IMR-90 (cell line): ENCODE data around the gene IFNG-AS1. TPM values are rescaled to one million over a fixed set of nuclear protein-coding genes. Genes with fewer than 3 reads are reported as not detected.

Experiments used
- ATAC-seq: fragments of 200-7000 bp; cut with Tn5 transposase; 2 replicates; pipeline ENCODE4 v1.9.1; 2020; ENCODE audit warnings: low read depth, mild to moderate bottlenecking, moderate library complexity
- BruUV-seq: library from RNA; stranded (reverse); fragments of 400-500 nt; replicated peaks from 2 replicates; lab custom pipeline; 2021; lab: Mats Ljungman, UMichigan
- CTCF ChIA-PET: fragments of 300-600 bp; formaldehyde crosslinking; extraction: SDS; loops from one replicate; lab custom pipeline; 2021; ENCODE audit warnings: antibody characterized with exemption; lab: Yijun Ruan, JAX
- POLR2A ChIA-PET: fragments of 300-600 bp; sonication (Branson Sonifier 250); formaldehyde crosslinking; loops from one replicate; lab custom pipeline; 2022; ENCODE audit warnings: antibody characterized with exemption; ENCODE audit not compliant: unreplicated experiment; lab: Charles Lee
- DNase-seq: peaks from one replicate; pipeline ENCODE4 v3.0.0; 2013
- H2AFZ ChIP-seq: replicated peaks from 2 replicates; pipeline ENCODE3; 2013; ENCODE audit warnings: low read length, mild to moderate bottlenecking; ENCODE audit not compliant: poor library complexity
- H2AK5ac ChIP-seq: 2 replicates; pipeline ENCODE4 v1.6.1; 2013; ENCODE audit warnings: low read depth, low read length, inconsistent platforms
- H2AK9ac ChIP-seq: replicated peaks from 2 replicates; pipeline ENCODE3; 2013; ENCODE audit warnings: mild to moderate bottlenecking, low read depth, low read length, moderate library complexity; ENCODE audit not compliant: poor library complexity
- H2BK120ac ChIP-seq: 2 replicates; pipeline ENCODE4 v1.6.1; 2013; ENCODE audit warnings: low read depth, low read length, inconsistent platforms
- H2BK15ac ChIP-seq: 3 replicates; pipeline ENCODE4 v1.6.1; 2013; ENCODE audit warnings: low read depth, low read length, inconsistent platforms
- H2BK20ac ChIP-seq: 2 replicates; pipeline ENCODE4 v1.6.1; 2013; ENCODE audit warnings: low read depth, mild to moderate bottlenecking, inconsistent platforms, low read length, moderate library complexity
- H2BK5ac ChIP-seq: 2 replicates; pipeline ENCODE4 v1.6.1; 2013; ENCODE audit warnings: mild to moderate bottlenecking, low read depth, low read length, inconsistent platforms; ENCODE audit not compliant: poor library complexity, severe bottlenecking
- H3K14ac ChIP-seq: replicated peaks from 2 replicates; pipeline ENCODE4 v1.6.1; 2013; ENCODE audit warnings: low read depth, low read length, inconsistent platforms
- H3K18ac ChIP-seq: 2 replicates; pipeline ENCODE4 v1.6.1; 2013; ENCODE audit warnings: low read depth, low read length, control low read depth
- H3K23ac ChIP-seq: 2 replicates; pipeline ENCODE4 v1.6.1; 2013; ENCODE audit warnings: low read depth, low read length, inconsistent platforms
- H3K27ac ChIP-seq: 2 replicates; pipeline ENCODE4 v1.5.1; 2013; ENCODE audit warnings: mild to moderate bottlenecking, control low read depth, low read length; ENCODE audit not compliant: insufficient read depth
- H3K27me3 ChIP-seq: 2 replicates; pipeline ENCODE4 v1.6.1; 2013; ENCODE audit warnings: low read length; ENCODE audit not compliant: control insufficient read depth, insufficient read depth
- H3K36me3 ChIP-seq: 2 replicates; pipeline ENCODE4 v1.6.1; 2013; ENCODE audit warnings: low read length, mixed read lengths; ENCODE audit not compliant: control insufficient read depth, insufficient read depth
- H3K4ac ChIP-seq: 2 replicates; pipeline ENCODE4 v1.6.1; 2013; ENCODE audit warnings: low read depth, low read length, inconsistent platforms
- H3K4me1 ChIP-seq: 2 replicates; pipeline ENCODE4 v1.6.1; 2013; ENCODE audit warnings: low read length, mixed read lengths; ENCODE audit not compliant: control insufficient read depth, insufficient read depth
- H3K4me2 ChIP-seq: 2 replicates; pipeline ENCODE4 v1.6.1; 2013; ENCODE audit warnings: low read depth, mild to moderate bottlenecking, control low read depth, low read length, moderate library complexity
- H3K4me3 ChIP-seq: 2 replicates; pipeline ENCODE4 v1.5.1; 2013; ENCODE audit warnings: low read depth, mild to moderate bottlenecking, control low read depth, low read length, moderate library complexity; ENCODE audit not compliant: insufficient read depth
- H3K56ac ChIP-seq: 2 replicates; pipeline ENCODE4 v1.6.1; 2013; ENCODE audit warnings: low read length, inconsistent platforms; ENCODE audit not compliant: insufficient read depth; ENCODE audit errors: extremely low read depth
- H3K79me1 ChIP-seq, 2 experiments: 2 replicates each; pipeline ENCODE4 v1.6.1; 2013; ENCODE audit warnings: low read length in 2 of 2, inconsistent platforms in 1 of 2, low read depth in 1 of 2
- H3K9ac ChIP-seq: 2 replicates; pipeline ENCODE4 v1.6.1; 2013; ENCODE audit warnings: low read depth, low read length, control low read depth
- H3K9me1 ChIP-seq: 2 replicates; pipeline ENCODE4 v1.6.1; 2013; ENCODE audit warnings: low read length, inconsistent platforms; ENCODE audit not compliant: insufficient read depth
- H3K9me3 ChIP-seq: 2 replicates; pipeline ENCODE4 v1.6.1; 2013; ENCODE audit warnings: low read length; ENCODE audit not compliant: control insufficient read depth, insufficient read depth
- H4K20me1 ChIP-seq: 2 replicates; pipeline ENCODE4 v1.6.1; 2013; ENCODE audit warnings: low read length, inconsistent platforms; ENCODE audit not compliant: insufficient read depth
- H4K5ac ChIP-seq: 2 replicates; pipeline ENCODE4 v1.6.1; 2013; ENCODE audit warnings: mild to moderate bottlenecking, low read depth, low read length, control low read depth
- H4K8ac ChIP-seq, 2 experiments: 2 replicates each; pipeline ENCODE4 v1.6.1; 2013; ENCODE audit warnings: low read depth in 2 of 2, low read length in 2 of 2, control low read depth in 1 of 2, inconsistent platforms in 1 of 2
- H4K91ac ChIP-seq: 2 replicates; pipeline ENCODE4 v1.6.1; 2013; ENCODE audit warnings: low read depth, low read length, inconsistent platforms; ENCODE audit not compliant: insufficient read depth
- MAFK ChIP-seq: IDR thresholded peaks from 2 replicates; pipeline ENCODE4 v1.6.1; 2012; ENCODE audit warnings: low read depth, low read length, improper control_type of control experiment
- USF2 ChIP-seq: fragments of 150-350 bp; IDR thresholded peaks from 2 replicates; pipeline ENCODE4 v1.6.1; 2017; ENCODE audit warnings: mild to moderate bottlenecking, antibody characterized with exemption, low read length, low read depth
- WGBS, 2 experiments: methylation state at CpG; one replicate each; pipeline versions ENCODE4 v1.1.5 to v1.1.7; 2013; ENCODE audit warnings: missing lambda C conversion rate in 2 of 2; ENCODE audit not compliant: insufficient read length in 1 of 2; ENCODE audit errors: extremely low coverage in 2 of 2; 5-methylcytosine and 5-hydroxymethylcytosine counted together
- dilution Hi-C: fragments of 300-500 bp; cut with HindIII; formaldehyde crosslinking; loops from one replicate; pipeline ENCODE4 v1.14.3; 2018; ENCODE audit warnings: low sequenced_read_pairs; ENCODE audit not compliant: unreplicated experiment
- in situ Hi-C: fragments of 300-500 bp; cut with MboI; formaldehyde crosslinking; loops from 3 replicates; pipeline ENCODE4 v1.14.3; 2019; ENCODE audit warnings: low sequenced_read_pairs, inconsistent platforms, mixed read lengths
- intact Hi-C: fragments of 100-400 bp; cut with micrococcal nuclease; formaldehyde crosslinking; loops from 2 replicates; pipeline ENCODE4 v1.10.0; 2022
- polyA plus RNA-seq, 3 experiments: library from polyadenylated mRNA; depleted of rRNA; stranded (reverse); fragments of >200 nt; gene quantifications; 2 replicates each; pipeline ENCODE4 v1.2.3, GENCODE V29; 2012; ENCODE audit warnings: low replicate concordance in 1 of 3
- total RNA-seq: library from RNA; depleted of rRNA; stranded (reverse); fragments of >200 nt; gene quantifications from 2 replicates; pipeline ENCODE4 v1.2.3, GENCODE V29; 2012

Gene IFNG-AS1
- total and polyA plus RNA-seq, 2 of the 4 experiments (the other 2 are of a cell fraction) = not detected

GRCh38 chr12:67958187-67958586 lies 31.1 kb upstream of the IFNG-AS1 start:
- no peak overlapping the region for H2BK15ac ChIP-seq
- H3K4me2 ChIP-seq = no peak overlapping the region
- no peak overlapping the region for H2BK5ac ChIP-seq
- 0 out of 2 replicates have a peak, but pooled peaks cover 5% of the 10 kb centered on the region for H3K27me3 ChIP-seq
- no peak overlapping the region for H3K9ac ChIP-seq
- H3K4ac ChIP-seq = no peak overlapping the region
- no peaks in the 10 kb centered on the region for H4K20me1 ChIP-seq
- H3K9me1 ChIP-seq = no peaks in the 10 kb centered on the region
- H3K36me3 ChIP-seq = no peaks in the 10 kb centered on the region
- in situ Hi-C loops = no loop called here
- no peak overlapping the region for H3K56ac ChIP-seq
- no peak overlapping the region for H3K14ac ChIP-seq
- no peak overlapping the region for H3K27ac ChIP-seq
- dilution Hi-C loops = no loop called here
- WGBS, 2 experiments = no CpG with 5 or more reads among the region's 4 CpGs
- no peaks in the 10 kb centered on the region for H3K79me1 ChIP-seq
- ChIA-PET POLR2A (no interaction called here), CTCF (no interaction called here)
- H4K91ac ChIP-seq = no peak overlapping the region
- H2AK9ac ChIP-seq = no peak overlapping the region
- H4K8ac ChIP-seq = no peak overlapping the region
- H2BK120ac ChIP-seq = no peak overlapping the region
- H3K9me3 ChIP-seq = no peaks in the 10 kb centered on the region
- H3K18ac ChIP-seq = no peak overlapping the region
- TF ChIP-seq MAFK (no peak), USF2 (0 out of 2 replicates have a peak, but pooled peaks have one; percentile 6)
- BruUV-seq = no TSS peak
- no peak overlapping the region for H2BK20ac ChIP-seq
- ATAC-seq (no peak), DNase-seq (no peak)
- no peak overlapping the region for H2AFZ ChIP-seq
- no peak overlapping the region for H2AK5ac ChIP-seq
- H3K4me3 ChIP-seq = no peak overlapping the region
- H3K4me1 ChIP-seq = no peaks in the 10 kb centered on the region
- H4K5ac ChIP-seq = no peak overlapping the region
- no peak overlapping the region for H3K23ac ChIP-seq
- intact Hi-C loops = no loop called here
